Medulla oblongata (tissue), 1 donor: ENCODE results near the gene AP1G1.
"Not testable (repeated sequence)": the region's sequence is repeated elsewhere in the genome, so short reads cannot be mapped to it uniquely, and the experiment has no call there.

ENCODE experiments used
- DNase-seq: peaks from one replicate; pipeline ENCODE4 v3.0.0-alpha.2; 2015; ENCODE audit errors: extremely low spot score

AP1G1 gene

DNA sequence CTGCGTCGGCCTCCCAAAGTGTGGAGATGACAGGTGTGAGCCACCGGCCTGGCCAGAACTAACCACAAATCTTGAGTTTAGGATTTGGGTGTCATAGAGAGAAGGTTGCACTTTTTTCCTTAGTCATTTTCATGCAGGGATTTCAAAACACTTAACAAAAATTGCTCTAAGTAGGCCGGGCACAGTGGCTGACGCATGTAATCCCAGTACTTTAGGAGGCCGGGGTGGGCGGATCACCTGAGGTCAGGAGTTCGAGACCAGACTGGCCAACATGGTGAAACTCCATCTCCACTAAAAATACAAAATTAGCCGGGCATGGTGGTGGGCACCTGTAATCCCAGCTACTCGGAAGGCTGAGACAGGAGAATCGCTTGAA is 1.5 kb upstream of the AP1G1 start:
- not testable (repeated sequence) for DNase-seq

DNA sequence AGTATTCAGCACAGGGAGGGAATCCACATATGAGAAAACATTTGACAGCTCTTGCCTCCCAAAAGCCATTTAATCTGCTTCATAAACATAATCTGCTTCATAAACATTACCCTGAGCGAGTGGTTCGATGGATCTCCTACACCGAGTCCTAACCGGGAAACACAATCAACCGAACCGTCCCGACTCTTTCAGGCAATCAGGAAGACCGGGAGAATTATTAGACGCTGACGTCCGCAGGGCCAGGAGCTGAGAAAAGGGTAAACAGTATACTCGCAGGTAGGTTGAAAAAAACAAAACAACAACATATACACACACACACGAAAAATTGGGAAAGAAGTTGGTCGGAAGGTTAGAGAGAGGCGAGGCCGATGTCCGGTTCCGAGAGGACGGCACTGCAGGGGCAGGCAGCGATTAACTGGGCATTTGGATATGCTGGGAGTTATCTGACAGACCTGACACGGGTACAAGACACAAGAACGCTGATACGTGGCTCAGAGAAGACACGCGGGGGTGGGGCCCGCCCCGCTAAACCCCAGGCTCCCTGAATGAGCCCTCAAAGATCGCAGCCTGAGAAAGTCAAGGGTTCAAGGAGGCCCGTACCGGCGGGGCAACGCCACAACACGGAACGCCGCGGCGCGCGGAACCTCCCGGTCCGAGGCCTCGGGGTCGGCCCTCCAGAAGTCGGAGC is 585 bp downstream of the AP1G1 start:
- DNase-seq, result peak; percentile 27

DNA sequence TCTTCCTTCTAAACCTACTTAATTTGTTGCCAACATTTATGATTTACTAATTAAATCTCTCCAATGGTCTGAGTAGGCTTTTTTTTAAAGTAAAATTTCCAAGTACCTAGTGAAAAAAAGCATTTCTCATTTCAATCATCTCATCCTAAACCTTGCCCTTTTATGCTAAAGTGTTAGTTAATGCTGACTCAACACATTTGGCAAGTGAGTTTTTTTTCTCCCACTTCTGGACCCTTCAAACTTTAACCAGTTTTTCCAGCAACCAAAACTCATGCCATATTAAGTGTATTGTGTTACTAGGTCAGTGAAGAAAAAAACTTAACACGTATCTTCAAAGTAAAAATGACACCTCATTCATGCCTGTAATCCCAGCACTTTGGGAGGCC is 5.3 kb downstream of the AP1G1 start:
- no peak for DNase-seq

DNA sequence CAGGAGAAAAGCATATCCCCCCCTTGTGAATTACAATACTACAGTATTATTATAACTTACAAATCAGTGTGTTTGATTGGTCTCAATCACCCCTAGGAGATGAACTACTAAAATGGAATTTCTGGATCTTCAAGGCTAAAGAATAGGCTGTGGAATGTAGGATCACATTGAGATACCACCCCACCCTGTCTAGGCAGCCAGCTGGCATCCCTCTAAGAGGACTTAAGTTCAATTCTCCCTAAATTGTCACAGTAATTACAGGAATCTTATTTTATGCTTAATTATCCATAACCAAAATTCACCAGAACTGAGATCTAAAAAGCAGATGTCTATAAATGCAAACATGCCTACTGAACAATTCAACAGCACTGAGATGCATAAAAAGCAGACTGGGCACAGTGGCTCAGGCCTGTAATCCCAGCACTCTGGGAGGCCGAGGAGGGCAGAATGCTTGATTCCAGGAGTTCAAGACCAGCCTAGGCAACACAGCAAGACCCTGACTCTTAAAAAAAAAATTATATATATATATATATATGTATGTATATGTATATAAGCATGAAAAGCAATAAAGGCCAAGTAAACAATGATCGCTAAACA is 12.0 kb downstream of the AP1G1 start:
- no peak for DNase-seq

DNA sequence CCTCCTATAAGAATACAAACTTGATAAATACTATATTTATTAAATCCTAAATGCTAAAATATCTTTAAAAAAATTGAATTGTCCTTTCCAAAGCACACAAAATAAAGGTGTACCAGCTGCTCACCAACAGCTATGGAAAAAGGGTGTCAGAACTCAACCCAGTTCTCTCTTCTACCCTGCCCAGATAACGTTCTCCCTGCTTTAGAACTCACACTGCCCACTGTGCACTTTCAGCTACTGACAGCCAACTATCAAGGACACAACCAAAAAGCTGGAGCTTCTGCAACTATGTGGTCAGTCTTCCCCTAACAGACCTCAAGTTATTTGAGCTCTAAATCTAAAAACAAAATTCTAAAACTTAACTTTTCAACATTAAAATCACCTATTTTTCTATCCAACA is 13.7 kb downstream of the AP1G1 start:
- no peak for DNase-seq

DNA sequence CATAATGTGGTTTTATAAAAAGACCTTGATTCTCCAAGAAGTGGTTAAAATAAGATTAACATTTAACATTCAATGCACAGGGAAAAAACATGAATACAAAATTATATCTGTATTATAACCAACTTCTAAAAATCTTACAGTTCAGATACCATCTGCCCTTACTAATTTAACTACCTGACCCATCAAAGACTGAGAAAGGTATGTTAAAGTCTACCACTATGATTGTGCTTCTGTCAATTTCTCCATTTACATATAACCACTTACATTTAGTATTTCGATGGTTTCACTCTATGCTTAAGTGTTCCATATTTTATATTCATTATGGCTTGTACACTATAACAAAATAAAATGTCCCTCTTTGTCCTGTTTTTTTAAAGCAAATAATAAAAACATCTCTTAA is 14.6 kb downstream of the AP1G1 start:
- no peak for DNase-seq

DNA sequence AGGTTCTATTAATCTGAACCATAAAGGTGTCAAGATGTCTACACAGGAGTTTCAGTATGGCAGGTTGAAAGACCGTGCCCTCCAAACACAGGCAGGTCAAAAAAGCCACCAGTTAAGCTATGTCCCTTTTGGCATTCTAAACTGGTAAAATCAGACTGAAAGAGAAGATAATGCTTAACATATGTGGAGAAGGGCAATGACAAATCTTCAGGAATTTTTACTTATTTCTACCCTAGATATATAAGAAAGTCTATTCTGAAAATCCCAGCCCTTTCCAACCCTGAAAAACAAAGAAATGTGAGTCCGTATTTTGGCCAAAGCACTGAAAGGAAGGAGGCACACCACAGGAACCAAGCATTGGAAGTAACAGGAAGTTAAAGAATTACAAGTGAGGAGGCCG is 16.5 kb downstream of the AP1G1 start:
- no peak for DNase-seq

DNA sequence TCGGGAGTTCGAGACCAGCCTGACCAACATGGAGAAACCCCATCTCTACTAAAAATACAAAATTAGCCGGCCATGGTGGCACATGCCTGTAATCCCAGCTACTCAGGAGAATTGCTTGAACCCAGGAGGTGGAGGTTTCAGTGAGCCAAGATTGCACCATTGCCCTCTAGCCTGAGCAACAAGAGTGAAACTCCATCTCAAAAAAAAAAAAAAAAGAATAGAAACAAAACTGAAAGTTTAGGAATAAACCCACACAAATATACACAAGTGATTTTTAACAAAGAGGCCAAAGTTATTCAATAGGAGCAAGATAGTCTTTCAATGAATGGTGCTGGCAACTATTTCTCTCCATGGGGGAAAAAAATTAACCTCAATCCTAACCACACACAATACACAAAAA is 18.3 kb downstream of the AP1G1 start:
- not testable (repeated sequence) for DNase-seq

DNA sequence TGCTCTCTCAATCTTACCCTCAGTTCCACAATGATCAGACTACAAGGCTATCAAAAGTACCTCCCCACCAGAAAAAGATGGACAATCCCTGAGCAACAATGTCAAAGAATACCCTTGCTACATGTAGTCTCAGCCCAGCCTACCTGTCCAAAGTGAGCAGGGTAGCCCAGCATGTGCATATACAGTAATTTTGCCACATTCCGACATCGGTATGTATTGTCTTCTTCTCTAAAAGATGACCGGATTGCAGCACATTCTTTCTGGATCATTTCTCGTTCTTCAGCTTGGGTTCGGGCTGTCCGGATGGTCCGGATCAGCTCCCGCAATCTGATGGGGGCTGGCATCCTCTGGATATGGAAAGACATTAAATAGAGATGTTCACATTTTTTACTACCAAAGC is 19.5 kb downstream of the AP1G1 start:
- no peak for DNase-seq

DNA sequence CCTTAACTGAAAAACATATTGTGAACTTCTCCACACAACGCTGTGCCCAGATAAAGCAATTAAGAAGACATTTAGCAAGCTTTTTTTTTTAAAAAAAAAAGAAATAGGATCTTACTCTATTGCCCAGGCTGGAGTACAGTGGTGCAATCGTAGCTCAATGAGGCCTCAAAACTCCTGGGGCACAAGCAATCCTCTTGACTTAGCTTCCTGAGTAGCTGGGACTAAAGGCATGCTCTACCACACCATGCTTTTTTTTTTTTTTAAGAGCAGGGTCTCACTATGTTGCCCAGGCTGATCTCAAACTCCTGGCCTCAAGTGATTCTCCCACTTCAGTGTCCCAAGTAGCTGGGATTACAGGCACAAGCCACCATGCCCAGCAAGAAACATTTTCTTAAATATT is 20.1 kb downstream of the AP1G1 start:
- no peak for DNase-seq

DNA sequence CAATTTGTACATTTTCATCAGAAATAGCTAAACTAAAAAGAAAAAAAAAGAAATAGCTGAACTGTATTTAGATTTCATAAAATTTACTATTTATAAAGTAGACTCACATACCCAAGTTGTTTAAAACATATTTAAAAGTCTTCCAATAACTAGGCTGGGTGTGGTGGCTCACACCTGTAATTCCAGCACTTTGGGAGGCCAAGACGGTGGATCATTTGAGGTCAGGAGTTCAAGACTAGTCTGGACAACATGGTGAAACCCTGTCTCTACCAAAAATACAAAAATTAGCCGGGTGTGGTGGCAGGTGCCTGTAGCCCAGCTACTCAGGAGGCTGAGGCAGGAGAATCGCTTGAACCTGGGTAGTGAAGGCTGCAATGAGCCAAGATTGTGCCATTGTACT is 23.5 kb downstream of the AP1G1 start:
- DNase-seq, result not testable (repeated sequence)

DNA sequence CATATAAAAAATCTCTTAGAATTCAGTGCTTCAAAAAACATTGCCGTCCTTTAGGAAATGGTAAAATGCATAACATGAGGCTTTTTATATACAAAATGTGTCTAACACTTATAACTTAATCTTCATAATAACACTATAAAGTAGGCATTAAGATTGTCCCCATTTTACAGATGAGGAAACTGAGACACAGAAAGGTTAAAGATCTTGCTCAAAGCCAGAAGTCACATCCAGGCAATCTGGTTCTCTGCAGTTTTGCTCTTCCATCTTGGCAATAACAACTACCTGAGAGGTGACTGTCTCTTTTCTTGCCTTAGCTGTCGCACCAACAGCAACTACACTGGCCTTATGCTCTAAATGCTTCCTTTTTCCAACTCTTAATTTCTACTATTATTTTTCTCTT is 24.5 kb downstream of the AP1G1 start:
- DNase-seq, result no peak

DNA sequence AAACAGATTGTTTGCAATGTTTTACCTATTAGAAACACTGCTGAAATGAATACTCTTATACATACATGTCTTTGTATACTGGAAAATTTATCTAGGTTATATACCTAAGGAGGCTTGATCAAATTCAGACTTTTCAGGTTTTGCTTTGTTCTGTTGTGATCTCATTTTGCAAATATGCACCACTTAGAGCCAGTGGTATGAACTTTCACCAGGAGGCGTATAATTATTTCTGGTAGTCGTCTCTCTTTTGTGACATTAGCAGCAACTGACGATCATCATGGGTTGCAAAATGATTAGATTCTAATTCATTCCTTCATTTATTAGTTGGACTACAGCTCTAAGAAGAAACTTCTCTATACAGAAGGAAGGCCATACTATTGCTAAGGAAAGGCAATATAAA is 26.9 kb downstream of the AP1G1 start:
- no peak for DNase-seq

DNA sequence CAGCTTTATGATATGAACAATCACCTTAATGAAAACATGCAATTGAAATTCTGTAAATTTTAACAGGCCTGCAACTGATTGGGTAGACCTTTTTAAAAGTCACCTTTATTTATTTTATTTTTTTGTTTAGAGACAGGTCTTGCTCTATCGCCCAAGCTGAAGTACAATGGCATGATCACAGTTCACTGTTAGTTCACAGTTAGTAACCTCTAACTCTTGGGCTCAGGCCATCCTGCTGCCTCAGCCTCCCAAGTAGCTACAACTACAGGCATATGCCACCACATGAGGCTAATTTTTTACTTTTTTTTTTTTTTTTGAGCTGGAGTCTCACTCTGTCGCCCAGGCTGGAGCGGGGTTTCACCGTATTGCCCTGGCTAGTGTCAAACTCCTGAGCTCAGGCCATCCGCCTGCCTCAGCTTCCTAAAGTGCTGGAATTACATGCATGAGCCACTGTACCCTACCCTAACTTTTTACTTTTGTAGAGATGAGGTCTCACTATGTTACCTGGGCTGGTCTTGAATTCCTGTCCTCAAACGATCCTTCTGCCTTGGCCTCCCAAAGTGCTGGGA is 28.0 kb downstream of the AP1G1 start:
- no peak for DNase-seq

DNA sequence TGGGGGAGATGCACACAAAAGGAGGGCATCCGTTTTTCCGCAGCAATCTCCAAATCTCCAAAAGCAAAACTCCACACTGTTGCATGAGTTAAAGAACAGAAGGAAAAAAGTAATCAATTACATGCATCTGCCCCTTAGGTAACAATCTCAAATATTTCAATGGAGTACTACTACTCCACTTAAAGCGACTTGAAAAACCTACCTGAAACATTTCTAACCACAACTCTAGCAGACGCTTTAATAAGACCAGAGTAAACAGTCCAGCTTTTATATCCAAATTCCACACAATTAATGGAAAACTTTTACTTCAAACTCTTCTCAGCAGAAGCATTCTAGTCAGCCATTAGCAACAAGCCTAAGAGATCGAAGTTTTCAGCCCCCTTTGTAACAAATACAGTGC is 29.9 kb downstream of the AP1G1 start:
- no peak for DNase-seq

DNA sequence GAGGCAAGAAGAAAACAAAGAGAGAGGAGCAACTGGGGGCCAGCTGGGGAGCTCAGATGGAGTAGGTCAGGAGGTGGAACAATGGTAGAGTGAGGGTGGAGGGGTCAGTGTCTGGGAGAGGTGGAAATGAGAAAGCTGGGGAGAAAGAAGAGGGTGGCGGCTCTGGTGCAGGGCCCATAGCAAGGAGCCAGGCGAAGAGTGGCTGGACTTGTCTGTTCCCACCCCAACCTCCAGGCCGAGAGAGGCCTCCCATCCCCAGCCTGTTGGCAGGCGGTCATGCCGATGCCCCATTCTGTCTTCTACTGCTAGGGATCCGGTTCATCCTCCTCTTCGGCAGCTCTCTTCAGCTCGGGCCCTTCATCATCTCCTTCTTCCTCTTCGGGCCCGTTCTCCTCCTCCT is 31.3 kb downstream of the AP1G1 start:
- DNase-seq, result no peak

DNA sequence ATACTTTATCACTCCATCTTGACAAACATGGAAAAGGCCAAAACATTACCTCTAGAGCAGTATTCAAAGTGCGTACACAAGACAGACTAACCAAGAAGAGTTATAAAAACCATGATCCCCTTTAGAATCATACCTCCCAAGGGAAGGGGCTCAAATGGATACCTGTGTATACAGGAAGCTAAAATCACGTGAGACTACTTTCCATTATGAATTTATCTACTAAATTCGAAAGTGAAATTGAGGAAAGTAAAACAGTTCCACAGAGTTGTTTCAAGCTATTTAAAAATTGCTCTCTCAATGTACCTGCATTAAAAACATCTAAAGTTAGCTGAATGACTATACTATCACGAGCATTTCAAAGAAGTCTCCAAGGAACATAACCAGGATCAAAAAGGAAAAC is 32.7 kb downstream of the AP1G1 start:
- DNase-seq, result no peak

DNA sequence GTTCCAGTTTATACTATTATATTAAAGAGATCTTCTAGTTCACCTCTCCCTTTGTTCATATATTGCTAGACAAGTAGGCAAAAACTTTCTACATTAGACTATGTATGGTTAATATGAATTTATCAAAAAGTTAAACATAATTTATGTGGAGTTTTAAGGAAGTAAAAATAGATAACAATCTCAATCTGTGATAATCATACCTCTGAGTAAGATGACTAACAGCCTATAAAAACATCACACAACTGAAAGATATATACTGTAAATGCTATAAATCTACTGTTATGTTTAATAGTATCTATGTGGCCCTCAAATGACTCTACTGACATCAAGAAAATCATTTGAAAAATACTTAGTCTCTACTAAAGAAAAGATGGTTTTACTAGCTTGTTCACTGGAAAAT is 37.1 kb downstream of the AP1G1 start:
- no peak for DNase-seq

DNA sequence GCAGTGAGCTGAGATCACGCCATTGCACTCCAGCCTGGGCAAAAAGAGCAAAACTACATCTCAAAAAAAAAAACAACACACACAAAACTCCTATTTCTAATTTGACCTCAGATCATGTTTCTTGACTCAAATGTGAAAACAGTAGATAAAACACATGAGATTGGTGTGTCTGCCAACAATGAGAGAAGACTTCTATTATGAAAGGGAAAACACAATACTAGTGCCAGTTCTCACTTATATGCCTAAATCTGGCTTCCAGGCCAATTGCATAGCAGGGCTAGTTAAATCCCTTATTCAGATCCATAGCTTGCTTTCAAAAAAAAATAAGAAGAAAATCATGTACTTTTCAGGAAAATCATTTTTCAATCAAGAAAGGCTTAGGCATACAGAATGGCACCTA is 39.4 kb downstream of the AP1G1 start:
- peak; percentile 42 for DNase-seq

DNA sequence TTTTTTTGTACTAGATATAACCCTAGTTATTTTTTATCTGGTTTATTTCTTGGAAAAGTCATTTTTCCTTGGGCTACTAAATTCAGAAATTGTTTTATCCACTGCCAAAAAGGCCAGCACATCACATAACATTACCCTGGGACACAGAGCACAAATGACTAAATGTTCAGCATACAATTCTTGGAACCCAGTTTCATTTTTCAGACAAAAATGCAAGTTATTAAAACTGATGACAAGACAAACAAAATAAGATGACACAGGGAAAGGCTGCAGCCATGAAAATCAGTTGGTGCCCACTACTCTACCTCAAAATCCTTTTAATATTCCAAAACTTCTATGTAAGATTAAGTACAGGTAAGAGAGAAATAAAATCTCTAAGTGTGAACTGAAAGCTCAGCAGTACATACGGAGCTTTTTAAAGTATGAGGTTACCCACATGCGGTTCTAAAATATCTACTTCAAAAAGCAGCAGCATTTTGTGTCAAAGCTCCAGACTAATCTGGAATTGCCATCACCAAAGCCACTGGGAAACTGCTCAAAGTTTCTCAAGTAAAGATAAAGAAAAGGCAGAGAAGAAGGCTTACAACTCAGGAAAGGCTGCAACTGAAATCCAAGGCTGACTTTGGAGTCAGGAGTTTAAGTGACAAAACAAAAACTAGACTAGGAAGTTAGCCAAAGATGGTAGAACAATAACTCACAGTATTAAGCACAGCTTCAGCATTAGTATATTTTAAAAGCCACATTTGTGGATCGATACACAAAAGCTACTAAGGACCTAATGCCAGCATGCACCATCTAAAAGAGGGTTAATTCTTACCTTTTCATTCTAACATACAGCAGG is 41.4 kb downstream of the AP1G1 start:
- DNase-seq, result peak; percentile 72

DNA sequence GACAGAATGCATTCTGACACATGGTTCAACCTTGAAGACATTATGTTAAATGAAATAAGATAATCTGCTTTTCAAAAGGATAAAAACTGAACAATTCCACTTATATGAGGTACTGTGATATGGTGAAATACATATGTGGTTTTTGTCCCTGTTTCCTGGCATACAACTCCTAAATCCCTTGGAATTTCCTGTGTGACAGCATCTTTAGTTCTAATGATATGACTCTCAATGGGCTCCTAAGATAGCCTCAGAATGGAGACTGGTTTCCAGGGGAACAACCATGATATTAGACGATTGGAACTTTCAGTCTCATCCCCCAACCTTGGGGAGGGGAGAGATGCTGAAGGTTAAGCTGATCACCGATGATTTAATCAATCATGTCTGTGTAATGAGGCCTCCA is 46.4 kb downstream of the AP1G1 start:
- no peak for DNase-seq

DNA sequence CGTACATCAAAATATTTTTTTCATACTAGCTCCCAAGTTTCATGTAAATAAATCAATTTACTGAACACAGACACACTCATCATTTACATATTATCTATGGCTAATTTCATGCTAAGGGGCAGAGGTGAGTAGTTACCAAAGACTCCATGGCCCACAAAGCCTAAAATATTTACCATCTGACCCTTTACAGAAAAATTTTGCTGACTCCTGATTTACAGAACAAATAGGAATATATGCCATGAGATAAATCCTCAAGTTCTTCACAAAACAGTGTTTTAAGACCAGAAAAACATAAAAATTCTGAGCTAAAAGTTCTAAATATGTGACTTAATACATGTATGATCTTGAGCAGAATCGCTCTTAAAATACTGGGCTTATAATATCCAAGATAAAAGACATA is 47.5 kb downstream of the AP1G1 start:
- DNase-seq, result no peak

DNA sequence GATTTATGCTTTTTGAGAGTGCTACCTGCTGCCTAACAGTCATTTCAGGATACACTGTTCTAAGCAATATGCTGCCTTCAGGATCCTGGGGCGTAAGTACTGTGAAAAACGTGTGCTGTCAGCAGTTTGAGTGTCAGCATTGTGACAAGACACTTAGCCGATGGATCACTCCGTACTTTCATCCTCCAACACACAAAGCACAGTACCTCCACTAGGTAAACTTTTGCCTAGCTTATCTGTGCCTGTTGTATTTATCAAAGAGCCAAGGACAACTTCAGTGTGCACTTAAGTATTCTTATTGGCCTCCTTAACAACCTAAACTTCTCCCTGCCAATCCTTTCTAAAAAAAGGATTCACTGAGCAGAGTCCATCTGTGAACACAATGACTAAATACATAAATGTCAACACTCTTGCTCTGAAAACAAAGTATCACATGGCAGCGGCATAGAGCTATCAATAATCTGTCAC is 50.3 kb downstream of the AP1G1 start:
- no peak for DNase-seq
